Measurements from ENCODE around the gene SHQ1. TPM values are rescaled to one million over a fixed set of nuclear protein-coding genes. Genes with fewer than 3 reads are reported as not detected.

The SHQ1 gene
- total and polyA plus RNA-seq, 5 donors from 2014 or later, result 14.5 to 26.3 (median 18.0) TPM

GRCh38 chr3:72760225-72760624 lies 88.0 kb downstream of the SHQ1 start:
- ATAC-seq (ENCODE audit: low read depth in 2 of 2) (no peak), DNase-seq (no peak)
- peak overlapping the region in 1 of 3 donors; percentile 9 for H3K27ac Mint-ChIP-seq
- H3K36me3 Mint-ChIP-seq, result peaks cover 16% of the 10 kb centered on the region
- H3K4me1 Mint-ChIP-seq, result peaks cover 10 to 76% (median 40%) of the 10 kb centered on the region in 4 donors
- no peaks in the 10 kb centered on the region for H3K27me3 ChIP-seq (ENCODE audit: control insufficient read depth, insufficient read depth, low read length)
- no peak overlapping the region for H3K4me3 ChIP-seq (ENCODE audit: low read depth, low read length)
- no peaks in the 10 kb centered on the region for H3K36me3 ChIP-seq (ENCODE audit: control insufficient read depth, insufficient read depth, low read length)
- H3K27me3 Mint-ChIP-seq, result no peaks in the 10 kb centered on the region
- H3K9me3 ChIP-seq (ENCODE audit: control insufficient read depth in 2 of 2, low read length in 2 of 2), result no peaks in the 10 kb centered on the region
- H3K9me3 Mint-ChIP-seq, result peaks cover 0 to 4% (median 0%) of the 10 kb centered on the region in 7 donors
- peaks cover 30% of the 10 kb centered on the region for H3K4me1 ChIP-seq (ENCODE audit: control insufficient read depth, insufficient read depth, low read length, poor library complexity, severe bottlenecking)
- H3K27ac ChIP-seq (ENCODE audit: insufficient read depth, low read length, poor library complexity, severe bottlenecking), result no peak overlapping the region
- H3K4me3 Mint-ChIP-seq, result no peak overlapping the region

GRCh38 chr3:72756900-72757299 lies 91.3 kb downstream of the SHQ1 start:
- no peaks in the 10 kb centered on the region for H3K36me3 ChIP-seq (ENCODE audit: control insufficient read depth, insufficient read depth, low read length)
- peaks cover 30% of the 10 kb centered on the region for H3K4me1 ChIP-seq (ENCODE audit: control insufficient read depth, insufficient read depth, low read length, poor library complexity, severe bottlenecking)
- no peaks in the 10 kb centered on the region for H3K27me3 ChIP-seq (ENCODE audit: control insufficient read depth, insufficient read depth, low read length)
- ATAC-seq (ENCODE audit: low read depth in 2 of 2) (peak; percentile 99), DNase-seq (peak in 2 of 3 donors; percentile 79 to 92)
- peak overlapping the region; percentile 82 for H3K4me3 ChIP-seq (ENCODE audit: low read depth, low read length)
- Mint-ChIP-seq H3K9me3 (peaks cover 0 to 4% (median 0%) of the 10 kb centered on the region in 7 donors), H3K27ac (peak overlapping the region; percentile 97 to 99 (median 98)), H3K27me3 (no peaks in the 10 kb centered on the region), H3K4me3 (peak overlapping the region; percentile 48 to 88 (median 66)), H3K36me3 (peaks cover 8% of the 10 kb centered on the region), H3K4me1 (peaks cover 14 to 79% (median 47%) of the 10 kb centered on the region in 4 donors)
- H3K27ac ChIP-seq (ENCODE audit: insufficient read depth, low read length, poor library complexity, severe bottlenecking), result peak overlapping the region; percentile 57
- H3K9me3 ChIP-seq (ENCODE audit: control insufficient read depth in 2 of 2, low read length in 2 of 2), result no peaks in the 10 kb centered on the region

DNA sequence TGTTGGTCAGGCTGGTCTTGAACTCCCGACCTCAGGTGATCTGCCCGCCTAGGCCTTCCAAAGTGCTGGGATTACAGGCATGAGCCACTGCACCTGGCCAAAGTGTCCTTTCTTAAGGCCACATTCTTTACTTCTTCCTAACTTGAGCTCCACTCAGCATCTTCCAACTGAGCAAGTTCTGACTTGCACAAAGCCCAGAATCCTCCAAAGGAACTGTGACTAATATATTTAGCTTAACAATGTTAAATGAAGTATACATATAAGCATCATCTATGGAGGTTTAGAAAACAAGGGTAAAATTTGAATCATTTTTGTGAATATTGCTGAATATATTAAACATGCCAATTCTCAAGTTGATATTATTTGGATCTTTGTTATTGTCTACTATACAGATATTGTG lies 93.7 kb downstream of the SHQ1 start:
- Mint-ChIP-seq H3K4me3 (no peak overlapping the region), H3K36me3 (peaks cover 16% of the 10 kb centered on the region), H3K9me3 (peaks cover 0 to 4% (median 0%) of the 10 kb centered on the region in 7 donors), H3K4me1 (peaks cover 16 to 66% (median 43%) of the 10 kb centered on the region in 4 donors), H3K27ac (peak overlapping the region; percentile 91 to 99 (median 98)), H3K27me3 (no peaks in the 10 kb centered on the region)
- Histone ChIP-seq H3K36me3 (ENCODE audit: control insufficient read depth, insufficient read depth, low read length) (no peaks in the 10 kb centered on the region), H3K4me1 (ENCODE audit: control insufficient read depth, insufficient read depth, low read length, poor library complexity, severe bottlenecking) (peaks cover 30% of the 10 kb centered on the region), H3K27me3 (ENCODE audit: control insufficient read depth, insufficient read depth, low read length) (no peaks in the 10 kb centered on the region), H3K4me3 (ENCODE audit: low read depth, low read length) (no peak overlapping the region), H3K9me3 (ENCODE audit: control insufficient read depth in 2 of 2, low read length in 2 of 2) (no peaks in the 10 kb centered on the region), H3K27ac (ENCODE audit: insufficient read depth, low read length, poor library complexity, severe bottlenecking) (no peak overlapping the region)
- DNase-seq (no peak), ATAC-seq (ENCODE audit: low read depth in 2 of 2) (no peak)

GRCh38 chr3:72753495-72753894 lies 94.8 kb downstream of the SHQ1 start:
- no peak overlapping the region for H3K4me3 Mint-ChIP-seq
- no peak for DNase-seq
- Histone ChIP-seq H3K27me3 (ENCODE audit: control insufficient read depth, insufficient read depth, low read length) (no peaks in the 10 kb centered on the region), H3K4me1 (ENCODE audit: control insufficient read depth, insufficient read depth, low read length, poor library complexity, severe bottlenecking) (peaks cover 30% of the 10 kb centered on the region), H3K36me3 (ENCODE audit: control insufficient read depth, insufficient read depth, low read length) (no peaks in the 10 kb centered on the region), H3K27ac (ENCODE audit: insufficient read depth, low read length, poor library complexity, severe bottlenecking) (no peak overlapping the region), H3K9me3 (ENCODE audit: control insufficient read depth in 2 of 2, low read length in 2 of 2) (no peaks in the 10 kb centered on the region), H3K4me3 (ENCODE audit: low read depth, low read length) (no peak overlapping the region)
- no peak for ATAC-seq (ENCODE audit: low read depth in 2 of 2)
- H3K27ac Mint-ChIP-seq, result no peak overlapping the region
- H3K27me3 Mint-ChIP-seq, result no peaks in the 10 kb centered on the region
- peaks cover 19 to 65% (median 40%) of the 10 kb centered on the region in 4 donors for H3K4me1 Mint-ChIP-seq
- peaks cover 27% of the 10 kb centered on the region for H3K36me3 Mint-ChIP-seq
- peaks cover 0 to 1% (median 0%) of the 10 kb centered on the region in 7 donors for H3K9me3 Mint-ChIP-seq

DNA sequence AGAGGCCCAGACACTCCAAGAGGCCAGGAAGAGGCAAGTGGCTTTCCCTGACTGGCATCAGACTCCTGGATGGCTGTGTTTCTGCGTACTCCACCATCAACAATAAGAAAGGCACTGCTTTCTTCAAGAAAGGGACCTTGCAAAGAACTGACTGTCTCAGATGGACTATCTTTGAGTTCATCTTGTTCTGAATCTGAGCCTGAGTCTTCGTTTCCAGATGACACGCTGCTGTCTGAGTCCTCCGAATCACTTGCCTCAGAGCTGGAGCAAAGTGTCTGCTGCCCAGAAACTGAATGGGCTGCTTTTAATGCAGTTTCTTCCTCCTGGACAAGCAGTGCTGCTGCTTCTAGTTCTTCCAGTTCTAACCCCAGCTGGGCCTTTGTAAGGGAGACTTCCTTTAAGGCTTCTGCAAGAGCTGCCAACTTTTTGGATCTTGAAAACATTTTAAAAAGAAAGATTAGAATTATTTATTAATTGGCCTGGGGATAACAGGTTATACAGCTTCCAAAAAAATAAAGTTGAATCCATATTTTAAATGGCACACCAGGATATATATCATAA lies 97.8 kb downstream of the SHQ1 start:
- Mint-ChIP-seq H3K27ac (no peak overlapping the region), H3K4me1 (peaks cover 17 to 38% (median 27%) of the 10 kb centered on the region in 4 donors)

DNA sequence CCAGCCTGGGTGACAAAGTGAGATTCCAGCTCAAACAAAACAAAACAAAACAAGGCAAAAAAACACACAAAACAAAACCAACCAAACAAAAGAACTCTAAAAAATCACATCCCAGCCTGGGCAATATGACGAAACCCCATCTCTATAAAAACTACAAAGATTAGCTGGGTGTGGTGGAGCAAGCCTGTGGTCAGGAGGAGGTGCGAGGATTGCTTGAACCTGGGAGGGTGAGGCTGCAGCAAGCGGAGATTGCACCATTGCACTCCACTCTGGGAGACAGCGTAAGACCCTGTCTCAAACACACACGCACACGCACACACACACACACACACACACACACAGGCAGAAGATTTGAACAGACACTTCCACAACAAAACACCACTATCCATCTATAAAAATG lies 99.6 kb downstream of the SHQ1 start:
- Histone ChIP-seq H3K27me3 (ENCODE audit: control insufficient read depth, insufficient read depth, low read length) (no peaks in the 10 kb centered on the region), H3K27ac (ENCODE audit: insufficient read depth, low read length, poor library complexity, severe bottlenecking) (no peak overlapping the region), H3K9me3 (ENCODE audit: control insufficient read depth in 2 of 2, low read length in 2 of 2) (no peaks in the 10 kb centered on the region), H3K36me3 (ENCODE audit: control insufficient read depth, insufficient read depth, low read length) (no peaks in the 10 kb centered on the region), H3K4me1 (ENCODE audit: control insufficient read depth, insufficient read depth, low read length, poor library complexity, severe bottlenecking) (no peaks in the 10 kb centered on the region), H3K4me3 (ENCODE audit: low read depth, low read length) (no peak overlapping the region)
- H3K36me3 Mint-ChIP-seq, result peaks cover 37% of the 10 kb centered on the region
- H3K27ac Mint-ChIP-seq, result peak overlapping the region in 2 of 3 donors; percentile 32 to 36
- no peaks in the 10 kb centered on the region for H3K27me3 Mint-ChIP-seq
- no peak overlapping the region for H3K4me3 Mint-ChIP-seq
- DNase-seq (no peak), ATAC-seq (ENCODE audit: low read depth in 2 of 2) (no peak)
- H3K4me1 Mint-ChIP-seq, result peaks cover 10 to 24% (median 18%) of the 10 kb centered on the region in 4 donors
- no peaks in the 10 kb centered on the region for H3K9me3 Mint-ChIP-seq

More for the DNA sequence above, 97.8 kb downstream of the SHQ1 start:
- no peak overlapping the region for H3K4me3 Mint-ChIP-seq
- Histone ChIP-seq H3K36me3 (ENCODE audit: control insufficient read depth, insufficient read depth, low read length) (no peaks in the 10 kb centered on the region), H3K27me3 (ENCODE audit: control insufficient read depth, insufficient read depth, low read length) (no peaks in the 10 kb centered on the region), H3K4me1 (ENCODE audit: control insufficient read depth, insufficient read depth, low read length, poor library complexity, severe bottlenecking) (peaks cover 2% of the 10 kb centered on the region), H3K4me3 (ENCODE audit: low read depth, low read length) (no peak overlapping the region), H3K9me3 (ENCODE audit: control insufficient read depth in 2 of 2, low read length in 2 of 2) (no peaks in the 10 kb centered on the region), H3K27ac (ENCODE audit: insufficient read depth, low read length, poor library complexity, severe bottlenecking) (no peak overlapping the region)
- H3K9me3 Mint-ChIP-seq, result no peaks in the 10 kb centered on the region
- no peaks in the 10 kb centered on the region for H3K27me3 Mint-ChIP-seq
- no peak for ATAC-seq (ENCODE audit: low read depth in 2 of 2)
- DNase-seq, result no peak
- H3K36me3 Mint-ChIP-seq, result peaks cover 37% of the 10 kb centered on the region

GRCh38 chr3:72746430-72747411 lies 101.5 kb downstream of the SHQ1 start:
- Histone ChIP-seq H3K27me3 (ENCODE audit: control insufficient read depth, insufficient read depth, low read length) (no peaks in the 10 kb centered on the region), H3K9me3 (ENCODE audit: control insufficient read depth in 2 of 2, low read length in 2 of 2) (no peaks in the 10 kb centered on the region), H3K36me3 (ENCODE audit: control insufficient read depth, insufficient read depth, low read length) (no peaks in the 10 kb centered on the region), H3K4me1 (ENCODE audit: control insufficient read depth, insufficient read depth, low read length, poor library complexity, severe bottlenecking) (no peaks in the 10 kb centered on the region), H3K27ac (ENCODE audit: insufficient read depth, low read length, poor library complexity, severe bottlenecking) (no peak overlapping the region), H3K4me3 (ENCODE audit: low read depth, low read length) (no peak overlapping the region)
- Mint-ChIP-seq H3K27me3 (no peaks in the 10 kb centered on the region), H3K9me3 (no peaks in the 10 kb centered on the region), H3K4me1 (peaks cover 10 to 17% (median 16%) of the 10 kb centered on the region in 4 donors), H3K4me3 (no peak overlapping the region), H3K36me3 (peaks cover 29% of the 10 kb centered on the region), H3K27ac (no peak overlapping the region)
- DNase-seq (no peak), ATAC-seq (ENCODE audit: low read depth in 2 of 2) (no peak)

All from CD4-positive, CD25-positive, alpha-beta regulatory T cell (primary cell).